Stimulated activated CD4-positive, alpha-beta T cell treated with anti-CD3 and anti-CD28 coated beads, Interleukin-12 subunit alpha, Interleukin-12 subunit beta, amount 100 ng/mL, for 24 hours (primary cell): ENCODE results near the gene TNNT3.

Source experiments
- DNase-seq, 2 experiments: peaks; one replicate each; pipeline ENCODE4 v3.0.0-alpha.2; 2020; ENCODE audit warnings: low read depth in 2 of 2

Gene TNNT3

DNA sequence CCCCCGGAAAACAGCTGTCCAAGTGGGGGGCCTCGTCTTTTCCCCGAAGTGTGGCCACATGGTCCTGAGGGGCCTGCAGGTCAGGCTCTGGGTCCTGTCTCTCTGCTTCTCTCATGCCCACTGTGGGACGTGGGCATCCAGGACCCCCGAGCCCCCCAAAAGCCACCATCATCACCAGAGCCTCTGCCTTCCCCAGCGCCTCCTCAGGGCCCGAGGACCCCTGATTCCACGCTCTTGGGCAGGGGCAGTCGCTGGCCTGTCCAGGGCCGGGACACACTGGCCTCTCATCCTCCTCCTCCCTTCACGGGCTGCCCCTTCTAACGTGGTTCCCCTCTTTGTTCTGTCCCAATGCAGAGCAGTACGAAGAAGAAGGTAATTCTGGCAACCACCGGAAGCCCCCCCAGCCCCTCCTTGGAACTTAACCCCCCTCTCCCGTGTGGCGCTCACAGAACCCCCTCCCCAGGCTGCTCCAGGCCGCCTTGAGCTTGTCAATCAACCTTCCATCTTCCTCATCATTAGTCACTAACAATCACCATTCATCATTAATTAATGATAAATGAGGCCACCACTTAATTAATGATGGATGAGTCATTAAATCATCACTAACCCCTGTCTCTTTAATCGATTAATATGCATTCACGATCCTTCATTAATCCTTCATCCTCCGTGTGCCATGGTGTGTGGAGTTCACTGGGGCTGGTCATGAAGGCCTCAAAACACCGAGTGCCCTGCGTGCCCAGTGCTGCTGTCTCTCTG lies 3.9 kb downstream of the TNNT3 start:
- no peak for DNase-seq

DNA sequence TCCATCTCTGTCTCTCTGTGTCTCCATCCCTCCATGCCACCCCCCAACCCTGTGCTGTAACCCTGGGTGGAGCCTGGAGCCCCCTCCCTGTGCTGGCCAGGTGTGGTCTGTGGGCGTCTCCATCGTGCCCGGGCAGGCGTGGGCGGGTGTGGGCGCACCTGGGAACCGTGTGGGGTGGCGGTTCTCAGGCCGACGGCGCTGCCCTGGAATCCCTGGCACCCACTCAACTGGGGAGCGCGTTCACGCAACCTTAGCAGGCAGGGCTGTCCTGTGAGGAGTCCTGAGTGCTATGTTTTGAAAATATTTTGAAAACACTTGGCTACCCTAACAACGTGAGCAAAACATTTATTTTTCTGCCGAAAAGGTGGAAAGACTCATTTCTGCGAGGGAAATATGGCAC lies 4.7 kb downstream of the TNNT3 start:
- DNase-seq: no peak

DNA sequence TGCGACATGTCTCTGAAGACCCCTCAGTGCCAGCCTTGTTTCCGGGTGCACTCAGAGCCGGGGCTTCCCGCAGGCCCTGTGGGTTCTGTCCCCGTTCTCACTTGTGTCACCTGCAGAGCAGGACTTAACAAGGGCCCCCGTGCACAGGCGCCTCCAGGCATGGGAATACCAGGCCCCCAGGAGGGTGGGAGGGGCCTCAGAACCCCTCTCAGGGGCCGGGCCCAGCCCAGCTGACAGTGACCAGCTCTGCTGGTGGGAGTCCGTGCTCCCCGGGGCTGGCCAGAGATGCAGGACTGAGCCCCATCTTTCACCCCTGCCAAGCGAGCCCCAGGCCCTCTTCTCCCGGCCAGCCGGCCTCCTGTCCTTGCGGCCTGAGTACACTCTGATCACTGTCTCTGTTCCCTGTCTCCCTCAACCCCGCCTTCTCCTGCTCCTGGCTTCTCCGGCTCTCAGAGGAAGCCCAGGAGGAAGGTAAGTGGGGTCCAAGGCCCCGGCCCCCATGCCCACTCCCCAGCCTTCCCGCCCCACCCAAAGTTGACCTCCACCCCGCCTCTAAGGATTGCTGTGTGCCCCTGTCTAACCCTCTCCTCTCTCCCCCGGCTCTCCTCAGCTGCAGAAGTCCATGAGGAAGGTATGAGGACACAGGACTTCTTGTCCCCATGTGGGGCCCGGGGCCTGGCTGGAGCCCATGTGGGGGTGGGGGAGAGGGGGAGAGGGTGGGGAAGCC lies 5.3 kb downstream of the TNNT3 start:
- DNase-seq: no peak

DNA sequence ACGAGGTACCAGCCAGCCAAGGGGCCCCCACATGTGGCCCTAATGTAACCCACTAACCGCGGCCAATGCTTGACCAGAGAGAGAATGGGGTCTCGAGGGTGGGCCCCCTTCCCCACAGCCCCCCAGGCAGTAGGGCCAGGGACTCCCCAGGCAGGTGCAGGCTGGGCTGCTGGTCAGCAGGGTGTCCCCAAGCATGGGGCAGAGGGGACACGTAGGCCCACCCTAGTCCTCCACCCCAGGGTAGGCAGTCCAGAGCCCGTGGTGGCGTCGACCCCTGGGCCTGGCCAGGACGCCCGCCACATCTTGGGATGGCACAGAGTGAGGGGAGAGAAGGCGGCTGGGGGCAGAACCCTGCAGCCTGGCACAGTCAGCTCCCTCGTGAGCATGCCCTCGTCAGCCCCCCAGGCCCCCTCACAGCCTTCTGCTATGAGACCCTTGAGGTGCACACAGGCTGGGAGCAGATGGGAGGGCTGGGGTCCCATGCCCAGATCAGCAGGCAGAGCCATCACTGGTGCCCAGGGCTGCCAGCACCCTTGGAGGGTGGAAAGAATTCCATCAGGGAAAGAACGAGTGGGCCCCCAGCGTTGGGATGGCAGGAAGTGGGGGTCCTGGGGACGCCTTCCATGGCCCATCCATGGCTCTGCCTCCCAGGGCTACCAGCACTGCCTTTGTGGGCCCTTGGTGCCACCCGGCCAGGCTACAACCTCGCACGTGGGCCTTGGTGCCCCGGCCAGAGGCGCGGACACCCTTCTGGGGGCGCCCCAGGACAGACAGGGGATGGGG lies 6.1 kb downstream of the TNNT3 start:
- DNase-seq: no peak

GRCh38 chr11:1926156-1927025 lies 6.9 kb downstream of the TNNT3 start:
- DNase-seq: no peak

DNA sequence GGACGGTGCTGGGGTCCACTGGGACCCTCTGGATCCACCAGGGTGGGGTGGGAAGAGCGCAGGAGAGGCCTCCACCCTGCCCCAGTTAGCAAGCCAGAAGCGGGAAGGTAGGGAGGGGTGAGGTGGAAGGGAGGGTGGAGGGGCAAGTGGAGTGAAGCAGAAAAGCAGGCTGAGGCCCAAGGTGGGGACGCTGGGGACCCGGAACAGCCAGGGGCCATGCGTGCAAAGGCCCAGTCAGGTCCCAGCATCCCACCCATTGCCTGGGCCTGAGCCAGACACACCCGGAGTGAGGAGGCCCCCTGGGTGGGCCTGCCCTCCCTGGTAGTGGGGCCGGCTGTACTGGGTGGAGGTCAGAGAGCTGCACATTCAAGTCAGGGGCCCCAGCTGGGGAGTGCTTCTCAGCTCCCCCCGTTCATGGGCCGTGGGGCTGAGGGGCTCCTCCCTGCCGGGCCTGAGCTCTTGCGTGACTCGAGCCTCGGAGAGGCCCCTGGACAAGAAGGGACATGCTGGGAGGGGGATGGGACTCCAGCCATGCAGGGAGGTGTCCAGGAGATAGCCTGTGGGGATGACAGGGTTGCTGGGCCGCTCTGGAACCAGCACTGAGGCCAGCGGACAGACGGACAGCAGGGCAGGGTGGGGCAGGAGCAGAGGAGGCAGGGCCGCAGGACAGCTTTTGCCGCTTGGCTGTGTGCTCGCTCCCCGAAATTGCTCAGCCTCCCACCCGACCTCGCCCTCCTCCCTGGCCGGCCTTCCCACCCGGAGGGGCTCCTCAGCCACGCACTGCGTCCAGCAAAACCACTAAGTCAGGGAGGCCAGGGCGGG lies 7.7 kb downstream of the TNNT3 start:
- DNase-seq: no peak

GRCh38 chr11:1927848-1928469 lies 8.5 kb downstream of the TNNT3 start:
- DNase-seq: no peak

DNA sequence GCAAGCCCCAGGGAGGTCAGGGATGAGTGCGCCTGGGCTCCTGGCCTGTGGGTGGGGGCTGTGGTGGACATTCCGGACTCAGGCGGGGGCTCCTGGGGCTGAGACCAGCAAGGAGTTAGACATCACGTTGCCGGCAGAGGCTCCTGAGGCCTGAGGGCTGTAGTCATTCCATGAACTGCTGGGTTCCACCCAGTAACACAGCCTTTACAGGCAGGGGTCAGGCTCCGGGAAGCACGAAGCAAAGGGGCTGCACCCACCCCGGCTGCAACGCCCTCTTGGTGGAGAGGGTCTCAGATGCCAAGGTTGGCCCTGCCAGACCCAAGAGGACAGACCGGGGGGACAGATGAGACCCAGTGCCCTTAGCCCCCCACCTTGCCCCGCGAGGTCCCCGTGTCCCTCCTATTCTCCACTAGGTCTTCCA lies 9.0 kb downstream of the TNNT3 start:
- DNase-seq: no peak

DNA sequence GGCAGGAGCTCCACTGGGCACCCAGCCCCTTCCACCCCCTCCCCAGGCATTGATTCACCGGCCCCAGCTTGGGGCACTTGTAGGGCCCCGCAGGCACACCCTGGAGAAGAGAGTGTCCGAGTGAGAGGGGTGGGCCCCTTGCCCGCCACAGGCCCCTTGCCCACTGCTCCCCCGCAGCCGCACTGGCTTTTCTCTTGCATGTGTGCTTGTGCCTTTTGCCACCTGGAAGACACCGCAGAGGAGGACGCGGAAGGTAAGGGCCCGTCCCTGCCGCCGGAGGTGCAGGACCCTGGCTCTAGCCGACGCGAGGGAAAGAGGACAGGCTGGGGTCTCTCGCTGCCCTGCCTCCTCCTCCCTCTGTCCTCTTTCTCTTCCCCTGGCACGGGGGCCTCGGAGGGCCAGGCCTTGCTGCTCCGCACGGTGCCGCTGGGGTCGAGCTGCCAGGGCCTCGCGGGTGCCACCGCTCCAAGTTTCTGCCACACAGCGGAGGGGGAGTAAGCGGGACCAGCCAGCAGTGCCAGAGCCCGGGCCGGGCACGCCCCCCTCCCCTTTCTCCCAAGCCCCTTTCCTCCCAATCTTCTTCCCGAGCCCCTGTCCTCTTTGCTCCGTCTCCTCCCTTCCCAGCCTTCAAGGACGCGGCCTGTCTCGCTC lies 9.5 kb downstream of the TNNT3 start:
- DNase-seq: no peak

DNA sequence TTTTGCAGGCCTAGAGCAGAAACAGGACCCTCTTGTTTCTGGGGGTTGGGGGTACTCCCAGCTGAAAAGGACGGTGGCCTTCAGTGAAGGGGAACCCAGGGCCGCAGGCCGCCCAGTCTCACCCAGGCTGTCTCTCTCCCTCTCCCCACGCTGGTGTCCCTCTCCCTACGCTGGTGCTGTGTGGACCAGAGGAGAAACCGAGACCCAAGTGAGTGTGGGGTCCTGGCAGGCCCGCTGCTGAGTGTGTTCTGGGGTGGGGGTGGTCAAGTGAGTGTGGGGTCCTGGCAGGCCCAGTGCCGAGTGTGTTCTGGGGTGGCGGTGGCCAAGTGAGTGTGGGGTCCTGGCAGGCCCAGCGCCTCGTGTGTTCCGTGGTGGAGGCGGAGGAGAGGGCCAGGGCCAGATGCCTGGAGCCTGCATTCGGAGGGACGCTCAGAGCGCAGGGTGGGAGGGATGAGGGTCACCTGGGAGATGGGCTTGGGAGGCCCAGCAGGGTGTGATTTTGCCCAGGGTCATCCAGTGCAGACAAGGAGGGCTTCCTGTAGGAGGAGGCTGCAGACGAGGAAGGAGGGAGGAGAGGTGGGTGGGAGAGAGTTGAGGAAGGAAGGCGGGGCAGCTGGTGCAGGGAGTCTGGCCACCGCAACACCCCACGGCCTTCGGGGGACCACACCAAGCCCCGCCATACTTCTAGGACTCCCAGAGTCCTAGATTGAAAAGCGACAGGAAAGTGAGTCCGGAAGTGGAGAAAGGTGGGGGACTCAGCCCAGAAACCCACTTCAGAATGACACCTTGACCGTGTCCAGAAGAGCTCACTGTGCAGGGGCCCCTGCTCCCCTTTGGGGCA lies 10.3 kb downstream of the TNNT3 start:
- no peak for DNase-seq

GRCh38 chr11:1930462-1930830 lies 10.9 kb downstream of the TNNT3 start:
- no peak for DNase-seq

- no peak for DNase-seq
Measured at GRCh38 chr11:1931341-1932104, 12.0 kb downstream of the TNNT3 start.

DNA sequence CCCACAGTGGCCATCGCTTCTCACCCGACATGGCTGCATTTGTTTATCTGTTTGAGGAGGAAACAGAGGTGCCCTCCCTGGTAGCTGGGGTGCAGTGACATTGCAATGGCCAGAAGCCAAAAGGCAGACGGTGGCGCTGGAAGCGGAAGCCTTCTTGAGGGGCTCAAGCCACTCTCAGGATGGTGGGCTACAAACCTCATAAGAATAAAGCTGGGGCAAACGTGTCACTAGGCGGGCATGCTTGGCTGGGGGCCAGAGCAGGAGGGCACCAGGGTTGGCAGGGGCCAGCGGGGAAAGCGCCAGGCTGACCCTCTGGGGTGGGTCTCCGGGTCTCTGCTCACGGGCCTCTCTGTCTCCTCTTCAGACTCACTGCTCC lies 12.6 kb downstream of the TNNT3 start:
- DNase-seq: no peak

DNA sequence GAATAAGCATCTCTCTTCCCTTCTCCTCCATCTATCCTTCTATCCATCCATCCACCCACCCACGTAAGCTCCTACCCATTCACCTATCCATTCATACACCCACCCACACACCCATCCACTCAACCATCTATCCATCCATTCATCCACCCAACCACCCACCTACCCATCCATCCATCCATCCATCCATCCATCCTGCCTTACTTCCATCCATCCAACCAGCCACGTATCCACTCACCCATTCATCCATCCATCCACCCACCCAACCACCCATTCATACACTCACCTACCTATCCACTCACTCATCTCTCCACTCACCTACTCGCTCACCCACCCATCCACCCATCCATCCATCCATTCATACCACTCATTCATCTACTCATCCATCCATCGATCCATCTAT lies 13.2 kb downstream of the TNNT3 start:
- DNase-seq: no peak

- no peak for DNase-seq
Measured at GRCh38 chr11:1933416-1934334, 14.2 kb downstream of the TNNT3 start.

- no peak for DNase-seq
Measured at GRCh38 chr11:1934335-1935155, 15.0 kb downstream of the TNNT3 start.
